Smooth muscle cell of trachea (primary cell): Measurements from ENCODE around the gene PUS7. TPM values are rescaled to one million over a fixed set of nuclear protein-coding genes. Genes with fewer than 3 reads are reported as not detected.

ENCODE experiments used
- total RNA-seq: library from RNA; depleted of rRNA; stranded (reverse); fragments of >200 nt; gene quantifications from 2 replicates; pipeline ENCODE4 v1.2.1, GENCODE V29; 2014

The PUS7 gene, protein sequence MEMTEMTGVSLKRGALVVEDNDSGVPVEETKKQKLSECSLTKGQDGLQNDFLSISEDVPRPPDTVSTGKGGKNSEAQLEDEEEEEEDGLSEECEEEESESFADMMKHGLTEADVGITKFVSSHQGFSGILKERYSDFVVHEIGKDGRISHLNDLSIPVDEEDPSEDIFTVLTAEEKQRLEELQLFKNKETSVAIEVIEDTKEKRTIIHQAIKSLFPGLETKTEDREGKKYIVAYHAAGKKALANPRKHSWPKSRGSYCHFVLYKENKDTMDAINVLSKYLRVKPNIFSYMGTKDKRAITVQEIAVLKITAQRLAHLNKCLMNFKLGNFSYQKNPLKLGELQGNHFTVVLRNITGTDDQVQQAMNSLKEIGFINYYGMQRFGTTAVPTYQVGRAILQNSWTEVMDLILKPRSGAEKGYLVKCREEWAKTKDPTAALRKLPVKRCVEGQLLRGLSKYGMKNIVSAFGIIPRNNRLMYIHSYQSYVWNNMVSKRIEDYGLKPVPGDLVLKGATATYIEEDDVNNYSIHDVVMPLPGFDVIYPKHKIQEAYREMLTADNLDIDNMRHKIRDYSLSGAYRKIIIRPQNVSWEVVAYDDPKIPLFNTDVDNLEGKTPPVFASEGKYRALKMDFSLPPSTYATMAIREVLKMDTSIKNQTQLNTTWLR
- total RNA-seq: 10.9 and 20.4 TPM in 2 replicates

GRCh38 chr7:105521717-105522463 is at the start of gene PUS7:
PUS7 (minus strand) TSS chr7:105522271; CDS start chr7:105508512, 13,759 bp downstream.

GRCh38 chr7:105531792-105532671 is 10.0 kb upstream of the PUS7 start, which contains the start of gene RINT1:
RINT1 (plus strand) TSS chr7:105532201; CDS start chr7:105532316, 115 bp downstream.

Other genes starting within 250 kb of the PUS7 start
- 53.8 and 57.4 TPM in 2 replicates for gene SRPK2, start 133.3 kb downstream of the PUS7 start, total RNA-seq
- gene RINT1, start 9.9 kb upstream of the PUS7 start, total RNA-seq: 19.7 and 24.7 TPM in 2 replicates
- gene EFCAB10, start 59.2 kb upstream of the PUS7 start, total RNA-seq: not detected in 2 replicates